NB4 (cell line): ENCODE measurements around the gene TUBGCP2.
A peak's percentile ranks its signal among the peaks of the same experiment; 100 is the strongest.

Source experiments
- DNase-seq: peaks from one replicate; pipeline ENCODE4 v3.0.0; 2010; ENCODE audit warnings: low read depth
- H3K4me3 ChIP-seq: one replicate; pipeline ENCODE4 v1.5.1; 2011; ENCODE audit warnings: mild to moderate bottlenecking, low read depth, low read length, moderate library complexity
- CTCF ChIP-seq: IDR thresholded peaks from one replicate; pipeline ENCODE4 v1.5.1; 2012; ENCODE audit warnings: low read depth, low read length
- MAX ChIP-seq: IDR thresholded peaks from 2 replicates; pipeline ENCODE4 v1.6.1; 2011; ENCODE audit warnings: low read depth, low read length
- MYC ChIP-seq: IDR thresholded peaks from 2 replicates; pipeline ENCODE4 v1.6.1; 2011; ENCODE audit warnings: low read depth, low read length
- POLR2A ChIP-seq: IDR thresholded peaks from 2 replicates; pipeline ENCODE4 v1.6.1; 2011; ENCODE audit warnings: mild to moderate bottlenecking; ENCODE audit not compliant: insufficient read length; ENCODE audit errors: extremely low read depth

The TUBGCP2 gene

GRCh38 chr10:133264461-133264860 lies 44.2 kb downstream of the TUBGCP2 start:
- no peak overlapping the region for H3K4me3 ChIP-seq
- TF ChIP-seq POLR2A (no peak), MAX (no peak), CTCF (no peak), MYC (no peak)
- no peak for DNase-seq

GRCh38 chr10:133263674-133264073 lies 45.0 kb downstream of the TUBGCP2 start:
- H3K4me3 ChIP-seq = no peak overlapping the region
- DNase-seq = no peak
- TF ChIP-seq MYC = no peak

- no peak for TF ChIP-seq CTCF
- no peak for TF ChIP-seq MYC
- TF ChIP-seq MAX = no peak
- TF ChIP-seq POLR2A = no peak
- DNase-seq = no peak
- H3K4me3 ChIP-seq = no peak overlapping the region
Observed at GRCh38 chr10:133262696-133263095, 46.0 kb downstream of the TUBGCP2 start.

- DNase-seq = peak; percentile 82
Observed at GRCh38 chr10:133261726-133262325, 46.8 kb downstream of the TUBGCP2 start.

GRCh38 chr10:133260895-133261725 lies 47.6 kb downstream of the TUBGCP2 start:
- TF ChIP-seq POLR2A = no peak
- TF ChIP-seq MAX = no peak; the same call in 1 of the 2 replicates
- no peak for TF ChIP-seq CTCF
- no peak for TF ChIP-seq MYC
- peak; percentile 84 for DNase-seq

More at GRCh38 chr10:133261726-133262325, 46.8 kb downstream of the TUBGCP2 start:
- TF ChIP-seq POLR2A (peak; percentile 51), CTCF (no peak), MYC (no peak)
- H3K4me3 ChIP-seq = peak overlapping the region; percentile 51

GRCh38 chr10:133259602-133259989 lies 49.1 kb downstream of the TUBGCP2 start:
- TF ChIP-seq MYC (no peak), CTCF (no peak), POLR2A (no peak), MAX (no peak)
- DNase-seq = no peak
- H3K4me3 ChIP-seq = no peak overlapping the region

More at GRCh38 chr10:133260895-133261725, 47.6 kb downstream of the TUBGCP2 start:
- peak overlapping the region; percentile 51 for H3K4me3 ChIP-seq
